Measurements from ENCODE around the gene NAA80. TPM values are rescaled to one million over a fixed set of nuclear protein-coding genes. Genes with fewer than 3 reads are reported as not detected.

NAA80 gene
- total RNA-seq, 1 donor from 2014 or later = 10.9 TPM

- H3K36me3 Mint-ChIP-seq (ENCODE audit: low read depth) = no peaks in the 10 kb centered on the region
- no peaks in the 10 kb centered on the region for H3K9me3 Mint-ChIP-seq (ENCODE audit: low read depth)
- H3K4me3 Mint-ChIP-seq (ENCODE audit: unreplicated experiment) = no peak overlapping the region
- TF ChIP-seq CTCF (IDR thresholded peaks at IDR 0.05) = no peak
- peaks cover 11% of the 10 kb centered on the region for H3K27me3 Mint-ChIP-seq (ENCODE audit: low read depth)
- DNase-seq (ENCODE audit: low spot score) = no peak
- H3K27ac Mint-ChIP-seq (ENCODE audit: unreplicated experiment) = no peak overlapping the region
- peaks cover 10% of the 10 kb centered on the region for H3K4me1 Mint-ChIP-seq (ENCODE audit: low read depth)
Observed at GRCh38 chr3:50276762-50277101, 22.5 kb downstream of the NAA80 start.

GRCh38 chr3:50275996-50276761 lies 23.0 kb downstream of the NAA80 start:
- Mint-ChIP-seq H3K36me3 (ENCODE audit: low read depth) (no peaks in the 10 kb centered on the region), H3K27ac (ENCODE audit: unreplicated experiment) (no peak overlapping the region), H3K4me1 (ENCODE audit: low read depth) (peaks cover 10% of the 10 kb centered on the region), H3K9me3 (ENCODE audit: low read depth) (no peaks in the 10 kb centered on the region), H3K4me3 (ENCODE audit: unreplicated experiment) (no peak overlapping the region), H3K27me3 (ENCODE audit: low read depth) (peaks cover 11% of the 10 kb centered on the region)
- no peak for DNase-seq (ENCODE audit: low spot score)
- TF ChIP-seq CTCF (IDR thresholded peaks at IDR 0.05) = no peak

- TF ChIP-seq CTCF (IDR thresholded peaks at IDR 0.05) = no peak
- Mint-ChIP-seq H3K4me3 (ENCODE audit: unreplicated experiment) (no peak overlapping the region), H3K4me1 (ENCODE audit: low read depth) (peaks cover 10% of the 10 kb centered on the region), H3K9me3 (ENCODE audit: low read depth) (no peaks in the 10 kb centered on the region), H3K27ac (ENCODE audit: unreplicated experiment) (no peak overlapping the region), H3K27me3 (ENCODE audit: low read depth) (peaks cover 11% of the 10 kb centered on the region), H3K36me3 (ENCODE audit: low read depth) (no peaks in the 10 kb centered on the region)
- no peak for DNase-seq (ENCODE audit: low spot score)
Observed at GRCh38 chr3:50275141-50275995, 23.8 kb downstream of the NAA80 start.

GRCh38 chr3:50274371-50275104 lies 24.7 kb downstream of the NAA80 start:
- peaks cover 11% of the 10 kb centered on the region for H3K27me3 Mint-ChIP-seq (ENCODE audit: low read depth)
- H3K9me3 Mint-ChIP-seq (ENCODE audit: low read depth) = no peaks in the 10 kb centered on the region
- H3K4me3 Mint-ChIP-seq (ENCODE audit: unreplicated experiment) = no peak overlapping the region
- no peak overlapping the region for H3K27ac Mint-ChIP-seq (ENCODE audit: unreplicated experiment)
- no peak for DNase-seq (ENCODE audit: low spot score)
- peak; percentile 85 for TF ChIP-seq CTCF (IDR thresholded peaks at IDR 0.05)
- H3K36me3 Mint-ChIP-seq (ENCODE audit: low read depth) = no peaks in the 10 kb centered on the region
- peaks cover 17% of the 10 kb centered on the region for H3K4me1 Mint-ChIP-seq (ENCODE audit: low read depth)

- no peak overlapping the region for H3K27ac Mint-ChIP-seq (ENCODE audit: unreplicated experiment)
- TF ChIP-seq CTCF (IDR thresholded peaks at IDR 0.05) = no peak
- H3K9me3 Mint-ChIP-seq (ENCODE audit: low read depth) = no peaks in the 10 kb centered on the region
- no peaks in the 10 kb centered on the region for H3K36me3 Mint-ChIP-seq (ENCODE audit: low read depth)
- H3K4me1 Mint-ChIP-seq (ENCODE audit: low read depth) = peaks cover 26% of the 10 kb centered on the region
- DNase-seq (ENCODE audit: low spot score) = no peak
- H3K27me3 Mint-ChIP-seq (ENCODE audit: low read depth) = peaks cover 11% of the 10 kb centered on the region
- H3K4me3 Mint-ChIP-seq (ENCODE audit: unreplicated experiment) = no peak overlapping the region
Observed at GRCh38 chr3:50273689-50274065, 25.5 kb downstream of the NAA80 start.

Measured in chondrocyte (in vitro differentiated cells).